Panc1 (cell line): ENCODE results near the gene KAZALD1.
A peak's percentile ranks its signal among the peaks of the same experiment; 100 is the strongest.

Experiments used
- CTCF ChIP-seq: fragments of 450-650 bp; IDR thresholded peaks from 2 replicates; pipeline ENCODE4 v1.5.1; 2017; ENCODE audit warnings: mild to moderate bottlenecking
- POLR2AphosphoS5 ChIP-seq: IDR thresholded peaks from 2 replicates; pipeline ENCODE4 v1.6.1; 2012; ENCODE audit warnings: mild to moderate bottlenecking, low read depth, low read length, moderate library complexity
- REST ChIP-seq, 2 experiments: IDR thresholded peaks; 2 replicates each; pipeline ENCODE4 v1.6.1; 2011 to 2012; ENCODE audit warnings: low read depth in 2 of 2, control low read depth in 1 of 2, low read length in 1 of 2, mild to moderate bottlenecking in 1 of 2, moderate library complexity in 1 of 2; ENCODE audit not compliant: insufficient read depth in 1 of 2
- TCF7L2 ChIP-seq: IDR thresholded peaks from 2 replicates; pipeline ENCODE4 v1.6.1; 2011; ENCODE audit warnings: mild to moderate bottlenecking, low read depth, low read length, inconsistent platforms

GRCh38 chr10:101055411-101055810, 6.4 kb upstream of the KAZALD1 start:
- peak; percentile 71 for TF ChIP-seq CTCF
- no peak for TF ChIP-seq POLR2AphosphoS5
- TF ChIP-seq REST (IDR thresholded peaks at IDR 0.05; ENCODE audit: insufficient read depth in 1 of 2, low read depth in 2 of 2, low read length in 1 of 2) = no peak
- no peak for TF ChIP-seq TCF7L2
